Esophagus muscularis mucosa (tissue), 3 donors: ENCODE data around the gene PSMD12.
"Not testable (repeated sequence)": the region's sequence is repeated elsewhere in the genome, so short reads cannot be mapped to it uniquely, and the experiment has no call there.

Experiments
- CTCF ChIP-seq, 3 experiments: fragments of 200-600 bp in 2 of 3; fragments of 450-650 bp in 1 of 3; sonication (generic) in 2 of 3; IDR thresholded peaks; one replicate each; pipeline ENCODE4 v1.5.1; 2017 to 2019; ENCODE audit warnings: antibody characterized with exemption in 3 of 3, mild to moderate bottlenecking in 2 of 3, moderate library complexity in 1 of 3
- POLR2AphosphoS5 ChIP-seq, 2 donors: sonication (generic); formaldehyde crosslinking; IDR thresholded peaks; one replicate each; pipeline ENCODE4 v1.6.1; 2017; ENCODE audit warnings: antibody characterized with exemption in 2 of 2

GRCh38 chr17:67388536-67388935, 22.2 kb upstream of the PSMD12 start:
- not testable (repeated sequence) for TF ChIP-seq CTCF, POLR2AphosphoS5 (IDR thresholded peaks at IDR 0.05)
